ENCODE measurements around the gene C1orf50. TPM values are rescaled to one million over a fixed set of nuclear protein-coding genes. Genes with fewer than 3 reads are reported as not detected.

Gene C1orf50
- total RNA-seq, 1 donor from 2014 or later: 3.2 TPM

GRCh38 chr1:42744148-42744413 lies 23.0 kb upstream of the C1orf50 start:
- Histone ChIP-seq H3K9me3 (no peaks in the 10 kb centered on the region), H3K27me3 (no peaks in the 10 kb centered on the region), H3K4me3 (no peak overlapping the region), H3K4me1 (peaks cover 18% of the 10 kb centered on the region), H3K27ac (no peak overlapping the region), H3K36me3 (peaks cover 0 to 15% of the 10 kb centered on the region in 2 donors)
- DNase-seq (ENCODE audit: extremely low spot score in 2 of 2): no peak
- intact Hi-C loops (cut with DNase I): no loop called here
- no peak for TF ChIP-seq POLR2A (IDR thresholded peaks at IDR 0.05)
- TF ChIP-seq, protein P1, sequence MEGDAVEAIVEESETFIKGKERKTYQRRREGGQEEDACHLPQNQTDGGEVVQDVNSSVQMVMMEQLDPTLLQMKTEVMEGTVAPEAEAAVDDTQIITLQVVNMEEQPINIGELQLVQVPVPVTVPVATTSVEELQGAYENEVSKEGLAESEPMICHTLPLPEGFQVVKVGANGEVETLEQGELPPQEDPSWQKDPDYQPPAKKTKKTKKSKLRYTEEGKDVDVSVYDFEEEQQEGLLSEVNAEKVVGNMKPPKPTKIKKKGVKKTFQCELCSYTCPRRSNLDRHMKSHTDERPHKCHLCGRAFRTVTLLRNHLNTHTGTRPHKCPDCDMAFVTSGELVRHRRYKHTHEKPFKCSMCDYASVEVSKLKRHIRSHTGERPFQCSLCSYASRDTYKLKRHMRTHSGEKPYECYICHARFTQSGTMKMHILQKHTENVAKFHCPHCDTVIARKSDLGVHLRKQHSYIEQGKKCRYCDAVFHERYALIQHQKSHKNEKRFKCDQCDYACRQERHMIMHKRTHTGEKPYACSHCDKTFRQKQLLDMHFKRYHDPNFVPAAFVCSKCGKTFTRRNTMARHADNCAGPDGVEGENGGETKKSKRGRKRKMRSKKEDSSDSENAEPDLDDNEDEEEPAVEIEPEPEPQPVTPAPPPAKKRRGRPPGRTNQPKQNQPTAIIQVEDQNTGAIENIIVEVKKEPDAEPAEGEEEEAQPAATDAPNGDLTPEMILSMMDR (IDR thresholded peaks at IDR 0.05): no peak
- no peak for TF ChIP-seq POLR2AphosphoS5 (IDR thresholded peaks at IDR 0.05; ENCODE audit: insufficient read depth in 1 of 2, low read depth in 1 of 2)

GRCh38 chr1:42745851-42746250 lies 21.2 kb upstream of the C1orf50 start:
- Histone ChIP-seq H3K9me3 (no peaks in the 10 kb centered on the region), H3K36me3 (peaks cover 0 to 27% of the 10 kb centered on the region in 2 donors), H3K4me3 (no peak overlapping the region), H3K4me1 (peaks cover 9% of the 10 kb centered on the region), H3K27me3 (no peaks in the 10 kb centered on the region), H3K27ac (no peak overlapping the region)
- DNase-seq (ENCODE audit: extremely low spot score in 2 of 2): no peak
- intact Hi-C loops (cut with DNase I): no loop called here
- no peak for TF ChIP-seq POLR2A (IDR thresholded peaks at IDR 0.05)
- TF ChIP-seq, protein P1 (IDR thresholded peaks at IDR 0.05): no peak
- no peak for TF ChIP-seq POLR2AphosphoS5 (IDR thresholded peaks at IDR 0.05; ENCODE audit: insufficient read depth in 1 of 2, low read depth in 1 of 2)

DNA sequence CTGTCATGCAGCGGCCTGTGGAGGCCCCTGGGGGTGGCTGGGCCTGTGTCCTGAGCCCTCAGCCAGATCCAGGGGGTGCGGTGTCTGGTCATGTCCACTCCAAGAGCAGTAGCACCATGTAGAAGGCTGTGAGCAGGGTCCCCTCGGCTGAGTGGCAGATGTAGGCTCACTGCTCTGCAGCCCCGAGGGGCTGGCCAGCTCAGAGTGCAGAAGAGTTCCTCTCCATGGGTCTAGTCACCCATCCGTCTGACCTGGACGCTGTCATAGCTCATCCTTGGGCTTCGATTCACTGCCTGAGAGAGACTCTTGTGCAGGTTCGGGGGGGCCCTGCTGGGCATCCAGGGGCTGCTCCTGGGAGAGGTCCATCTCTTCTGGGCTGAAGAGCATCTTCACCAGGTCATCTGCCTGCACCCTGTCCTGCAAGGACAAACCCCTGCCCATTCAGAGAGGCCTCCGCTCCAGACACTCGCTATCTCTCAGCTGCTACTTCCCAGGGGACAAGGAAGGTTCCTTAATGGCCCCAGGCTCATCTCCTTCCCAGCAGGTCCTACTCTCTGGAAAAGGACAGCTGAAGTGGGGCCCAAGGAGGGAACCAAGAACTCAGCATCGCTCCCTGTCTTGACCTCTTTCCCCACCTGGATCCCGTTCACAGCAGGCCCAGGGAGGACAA lies 20.5 kb upstream of the C1orf50 start:
- intact Hi-C loops (cut with DNase I): no loop called here
- peaks cover 0 to 28% of the 10 kb centered on the region in 2 donors for H3K36me3 ChIP-seq

DNA sequence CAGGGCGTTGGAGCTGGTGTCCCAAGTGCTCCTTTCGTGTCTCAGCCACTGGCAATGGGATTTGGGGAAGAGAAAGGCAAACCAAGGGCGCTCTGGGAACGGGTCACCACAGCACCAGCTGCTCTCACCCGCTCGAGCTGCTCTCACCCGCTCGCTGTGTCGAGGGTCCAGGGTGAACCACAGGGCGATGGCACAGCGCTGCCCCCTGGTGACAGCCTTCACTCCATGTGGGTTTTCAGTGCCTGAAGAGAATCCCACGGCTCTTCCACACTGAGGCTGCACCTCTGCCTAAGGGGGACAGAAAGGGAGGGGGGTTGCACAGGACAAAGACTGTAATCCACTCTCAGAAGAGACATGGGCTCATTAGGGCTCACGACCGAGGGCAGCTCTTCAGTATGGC lies 19.9 kb upstream of the C1orf50 start:
- Histone ChIP-seq H3K9me3 (no peaks in the 10 kb centered on the region), H3K27ac (no peak overlapping the region), H3K36me3 (peaks cover 0 to 34% of the 10 kb centered on the region in 2 donors), H3K27me3 (no peaks in the 10 kb centered on the region), H3K4me3 (no peak overlapping the region), H3K4me1 (peaks cover 4% of the 10 kb centered on the region)
- intact Hi-C loops (cut with DNase I): no loop called here
- no peak for DNase-seq (ENCODE audit: extremely low spot score in 2 of 2)
- TF ChIP-seq POLR2AphosphoS5 (IDR thresholded peaks at IDR 0.05; ENCODE audit: insufficient read depth in 1 of 2, low read depth in 1 of 2): peak in 1 of 2 donors; percentile 15
- TF ChIP-seq POLR2A (IDR thresholded peaks at IDR 0.05): no peak
- TF ChIP-seq, protein P1 (IDR thresholded peaks at IDR 0.05): peak; percentile 14 to 50 (median 37)

More for the DNA sequence above, 20.5 kb upstream of the C1orf50 start:
- Histone ChIP-seq H3K4me1 (peaks cover 7% of the 10 kb centered on the region), H3K4me3 (no peak overlapping the region), H3K9me3 (no peaks in the 10 kb centered on the region), H3K27me3 (no peaks in the 10 kb centered on the region), H3K27ac (no peak overlapping the region)
- no peak for DNase-seq (ENCODE audit: extremely low spot score in 2 of 2)
- no peak for TF ChIP-seq POLR2AphosphoS5 (IDR thresholded peaks at IDR 0.05; ENCODE audit: insufficient read depth in 1 of 2, low read depth in 1 of 2)
- TF ChIP-seq, protein P1 (IDR thresholded peaks at IDR 0.05): no peak
- no peak for TF ChIP-seq POLR2A (IDR thresholded peaks at IDR 0.05)

- Histone ChIP-seq H3K4me1 (no peaks in the 10 kb centered on the region), H3K27me3 (no peaks in the 10 kb centered on the region), H3K36me3 (peaks cover 0 to 40% of the 10 kb centered on the region in 2 donors), H3K9me3 (no peaks in the 10 kb centered on the region), H3K4me3 (no peak overlapping the region), H3K27ac (no peak overlapping the region)
- no peak for DNase-seq (ENCODE audit: extremely low spot score in 2 of 2)
- intact Hi-C loops (cut with DNase I): no loop called here
- no peak for TF ChIP-seq POLR2AphosphoS5 (IDR thresholded peaks at IDR 0.05; ENCODE audit: insufficient read depth in 1 of 2, low read depth in 1 of 2)
- TF ChIP-seq, protein P1 (IDR thresholded peaks at IDR 0.05): no peak
- TF ChIP-seq POLR2A (IDR thresholded peaks at IDR 0.05): no peak
Measured at GRCh38 chr1:42748021-42748420, 19.0 kb upstream of the C1orf50 start.

All from vagina (tissue), 2 donors.